ENCODE measurements around the gene RNF212B. TPM values are rescaled to one million over a fixed set of nuclear protein-coding genes. Genes with fewer than 3 reads are reported as not detected.
A peak's percentile ranks its signal among the peaks of the same experiment; 100 is the strongest.

RNF212B gene
- total and polyA plus RNA-seq, 2 of the 13 experiments (the other 11 are each of a cell fraction or from before 2014, with no cell fraction given): 0.05 TPM; not detected in 1

DNA sequence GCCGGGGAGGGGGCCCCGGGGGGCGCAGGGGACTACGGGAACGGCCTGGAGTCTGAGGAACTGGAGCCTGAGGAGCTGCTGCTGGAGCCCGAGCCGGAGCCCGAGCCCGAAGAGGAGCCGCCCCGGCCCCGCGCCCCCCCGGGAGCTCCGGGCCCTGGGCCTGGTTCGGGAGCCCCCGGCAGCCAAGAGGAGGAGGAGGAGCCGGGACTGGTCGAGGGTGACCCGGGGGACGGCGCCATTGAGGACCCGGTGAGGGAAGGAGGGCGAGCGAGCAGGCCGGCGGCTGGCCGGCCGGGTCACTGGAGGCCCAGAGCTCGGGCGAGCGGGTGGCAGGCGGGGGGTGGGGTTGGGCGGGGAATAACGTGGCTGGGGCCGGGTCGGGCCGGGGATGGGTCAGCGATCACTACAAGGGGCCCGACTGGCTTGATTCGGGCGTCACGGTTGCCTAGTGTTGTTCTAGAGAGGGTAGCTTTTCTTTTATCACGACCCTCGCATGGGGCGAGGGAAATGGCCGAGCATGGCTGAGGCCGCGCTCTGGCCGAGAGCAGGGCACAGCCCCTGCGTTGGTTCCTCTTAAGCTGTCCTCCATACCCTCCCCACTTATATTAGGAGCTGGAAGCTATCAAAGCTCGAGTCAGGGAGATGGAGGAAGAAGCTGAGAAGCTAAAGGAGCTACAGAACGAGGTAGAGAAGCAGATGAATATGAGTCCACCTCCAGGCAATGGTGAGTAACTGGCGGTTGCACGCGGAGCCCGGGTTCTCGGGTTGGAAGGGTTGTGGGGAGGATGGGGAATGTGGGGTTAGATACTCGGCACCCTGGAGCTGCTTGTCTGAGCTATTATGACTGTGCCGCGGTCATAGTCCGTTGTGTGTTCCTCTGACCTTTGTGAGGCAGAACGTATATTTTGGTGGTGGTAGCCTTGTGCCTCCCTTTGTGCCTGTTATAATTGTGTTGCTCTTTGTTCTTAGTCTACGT, 84.1 kb downstream of the RNF212B start (continued):
- TF ChIP-seq STAT6 (CRISPR knock-in tag; IDR thresholded peaks at IDR 0.05; ENCODE audit: borderline replicate concordance) (no peak), ZNF180 (CRISPR knock-in tag; IDR thresholded peaks at IDR 0.05; ENCODE audit: borderline replicate concordance, low read depth) (no peak), XBP1 (CRISPR knock-in tag; IDR thresholded peaks at IDR 0.05) (peak; percentile 28; the same call in 1 of the 2 replicates), ZNF7 (CRISPR knock-in tag; IDR thresholded peaks at IDR 0.05) (no peak), ZNF761 (CRISPR knock-in tag; conservative IDR thresholded peaks at IDR 0.05) (0 out of 2 replicates have a peak, but pooled peaks have one; percentile 32), GTF2F1 (IDR thresholded peaks at IDR 0.05; ENCODE audit: low read length) (no peak), NFE2L1 (CRISPR knock-in tag; IDR thresholded peaks at IDR 0.05; ENCODE audit: borderline replicate concordance) (peak; percentile 85), NR1H2 (CRISPR knock-in tag; IDR thresholded peaks at IDR 0.05; ENCODE audit: borderline replicate concordance, low read depth) (no peak; the same call in 1 of the 2 replicates), NFE2L2 (IDR thresholded peaks at IDR 0.05; ENCODE audit: low read length) (no peak), CENPBD1 (CRISPR knock-in tag; IDR thresholded peaks at IDR 0.05; ENCODE audit: borderline replicate concordance, low read depth) (no peak), ZNF850 (CRISPR knock-in tag; conservative IDR thresholded peaks at IDR 0.05) (no peak), ZNF136 (CRISPR knock-in tag; IDR thresholded peaks at IDR 0.05; ENCODE audit: low read depth) (0 out of 2 replicates have a peak, but pooled peaks have one; percentile 50), NFKBIZ (CRISPR knock-in tag; IDR thresholded peaks at IDR 0.05) (no peak; the same call in none of the 2 replicates)
- TF ChIP-seq, protein P1, sequence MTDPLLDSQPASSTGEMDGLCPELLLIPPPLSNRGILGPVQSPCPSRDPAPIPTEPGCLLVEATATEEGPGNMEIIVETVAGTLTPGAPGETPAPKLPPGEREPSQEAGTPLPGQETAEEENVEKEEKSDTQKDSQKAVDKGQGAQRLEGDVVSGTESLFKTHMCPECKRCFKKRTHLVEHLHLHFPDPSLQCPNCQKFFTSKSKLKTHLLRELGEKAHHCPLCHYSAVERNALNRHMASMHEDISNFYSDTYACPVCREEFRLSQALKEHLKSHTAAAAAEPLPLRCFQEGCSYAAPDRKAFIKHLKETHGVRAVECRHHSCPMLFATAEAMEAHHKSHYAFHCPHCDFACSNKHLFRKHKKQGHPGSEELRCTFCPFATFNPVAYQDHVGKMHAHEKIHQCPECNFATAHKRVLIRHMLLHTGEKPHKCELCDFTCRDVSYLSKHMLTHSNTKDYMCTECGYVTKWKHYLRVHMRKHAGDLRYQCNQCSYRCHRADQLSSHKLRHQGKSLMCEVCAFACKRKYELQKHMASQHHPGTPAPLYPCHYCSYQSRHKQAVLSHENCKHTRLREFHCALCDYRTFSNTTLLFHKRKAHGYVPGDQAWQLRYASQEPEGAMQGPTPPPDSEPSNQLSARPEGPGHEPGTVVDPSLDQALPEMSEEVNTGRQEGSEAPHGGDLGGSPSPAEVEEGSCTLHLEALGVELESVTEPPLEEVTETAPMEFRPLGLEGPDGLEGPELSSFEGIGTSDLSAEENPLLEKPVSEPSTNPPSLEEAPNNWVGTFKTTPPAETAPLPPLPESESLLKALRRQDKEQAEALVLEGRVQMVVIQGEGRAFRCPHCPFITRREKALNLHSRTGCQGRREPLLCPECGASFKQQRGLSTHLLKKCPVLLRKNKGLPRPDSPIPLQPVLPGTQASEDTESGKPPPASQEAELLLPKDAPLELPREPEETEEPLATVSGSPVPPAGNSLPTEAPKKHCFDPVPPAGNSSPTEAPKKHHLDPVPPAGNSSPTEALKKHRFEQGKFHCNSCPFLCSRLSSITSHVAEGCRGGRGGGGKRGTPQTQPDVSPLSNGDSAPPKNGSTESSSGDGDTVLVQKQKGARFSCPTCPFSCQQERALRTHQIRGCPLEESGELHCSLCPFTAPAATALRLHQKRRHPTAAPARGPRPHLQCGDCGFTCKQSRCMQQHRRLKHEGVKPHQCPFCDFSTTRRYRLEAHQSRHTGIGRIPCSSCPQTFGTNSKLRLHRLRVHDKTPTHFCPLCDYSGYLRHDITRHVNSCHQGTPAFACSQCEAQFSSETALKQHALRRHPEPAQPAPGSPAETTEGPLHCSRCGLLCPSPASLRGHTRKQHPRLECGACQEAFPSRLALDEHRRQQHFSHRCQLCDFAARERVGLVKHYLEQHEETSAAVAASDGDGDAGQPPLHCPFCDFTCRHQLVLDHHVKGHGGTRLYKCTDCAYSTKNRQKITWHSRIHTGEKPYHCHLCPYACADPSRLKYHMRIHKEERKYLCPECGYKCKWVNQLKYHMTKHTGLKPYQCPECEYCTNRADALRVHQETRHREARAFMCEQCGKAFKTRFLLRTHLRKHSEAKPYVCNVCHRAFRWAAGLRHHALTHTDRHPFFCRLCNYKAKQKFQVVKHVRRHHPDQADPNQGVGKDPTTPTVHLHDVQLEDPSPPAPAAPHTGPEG (CRISPR knock-in tag; IDR thresholded peaks at IDR 0.05): peak; percentile 71; the same call in 1 of the 2 replicates
- TF ChIP-seq, protein P2, sequence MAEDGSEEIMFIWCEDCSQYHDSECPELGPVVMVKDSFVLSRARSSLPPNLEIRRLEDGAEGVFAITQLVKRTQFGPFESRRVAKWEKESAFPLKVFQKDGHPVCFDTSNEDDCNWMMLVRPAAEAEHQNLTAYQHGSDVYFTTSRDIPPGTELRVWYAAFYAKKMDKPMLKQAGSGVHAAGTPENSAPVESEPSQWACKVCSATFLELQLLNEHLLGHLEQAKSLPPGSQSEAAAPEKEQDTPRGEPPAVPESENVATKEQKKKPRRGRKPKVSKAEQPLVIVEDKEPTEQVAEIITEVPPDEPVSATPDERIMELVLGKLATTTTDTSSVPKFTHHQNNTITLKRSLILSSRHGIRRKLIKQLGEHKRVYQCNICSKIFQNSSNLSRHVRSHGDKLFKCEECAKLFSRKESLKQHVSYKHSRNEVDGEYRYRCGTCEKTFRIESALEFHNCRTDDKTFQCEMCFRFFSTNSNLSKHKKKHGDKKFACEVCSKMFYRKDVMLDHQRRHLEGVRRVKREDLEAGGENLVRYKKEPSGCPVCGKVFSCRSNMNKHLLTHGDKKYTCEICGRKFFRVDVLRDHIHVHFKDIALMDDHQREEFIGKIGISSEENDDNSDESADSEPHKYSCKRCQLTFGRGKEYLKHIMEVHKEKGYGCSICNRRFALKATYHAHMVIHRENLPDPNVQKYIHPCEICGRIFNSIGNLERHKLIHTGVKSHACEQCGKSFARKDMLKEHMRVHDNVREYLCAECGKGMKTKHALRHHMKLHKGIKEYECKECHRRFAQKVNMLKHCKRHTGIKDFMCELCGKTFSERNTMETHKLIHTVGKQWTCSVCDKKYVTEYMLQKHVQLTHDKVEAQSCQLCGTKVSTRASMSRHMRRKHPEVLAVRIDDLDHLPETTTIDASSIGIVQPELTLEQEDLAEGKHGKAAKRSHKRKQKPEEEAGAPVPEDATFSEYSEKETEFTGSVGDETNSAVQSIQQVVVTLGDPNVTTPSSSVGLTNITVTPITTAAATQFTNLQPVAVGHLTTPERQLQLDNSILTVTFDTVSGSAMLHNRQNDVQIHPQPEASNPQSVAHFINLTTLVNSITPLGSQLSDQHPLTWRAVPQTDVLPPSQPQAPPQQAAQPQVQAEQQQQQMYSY (CRISPR knock-in tag; IDR thresholded peaks at IDR 0.05): peak; percentile 59

Data from HepG2 (cell line).